Hematopoietic multipotent progenitor cell treated with erythropoietin and hydrocortisone succinate and interleukin-3 and kit ligand, for 4 days (in vitro differentiated cells): Measurements from ENCODE around the gene METTL16.
"Not testable (repeated sequence)": the region's sequence is repeated elsewhere in the genome, so short reads cannot be mapped to it uniquely, and the experiment has no call there.

Experiments used
- DNase-seq: peaks from one replicate; pipeline ENCODE4 v3.0.0-alpha.2; 2015

METTL16 gene

DNA sequence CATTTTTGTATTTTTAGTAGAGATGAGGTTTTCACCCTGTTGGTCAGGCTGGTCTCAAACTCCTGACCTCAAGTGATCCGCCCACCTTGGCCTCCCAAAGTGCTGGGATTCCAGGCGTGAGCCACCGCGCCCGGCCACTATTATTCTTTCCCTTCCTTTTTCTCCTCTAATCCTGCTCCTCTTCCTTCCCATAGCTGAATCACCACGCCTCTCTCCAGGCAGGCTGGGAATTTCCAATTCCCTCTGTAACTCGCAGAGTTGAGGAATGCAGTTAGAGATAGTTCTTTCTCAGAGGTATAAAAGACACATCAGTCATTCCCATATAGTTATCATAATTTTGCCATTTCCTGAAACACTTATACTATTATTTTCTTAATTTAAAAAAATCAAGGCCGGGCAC, 11.2 kb downstream of the METTL16 start:
- no peak for DNase-seq

DNA sequence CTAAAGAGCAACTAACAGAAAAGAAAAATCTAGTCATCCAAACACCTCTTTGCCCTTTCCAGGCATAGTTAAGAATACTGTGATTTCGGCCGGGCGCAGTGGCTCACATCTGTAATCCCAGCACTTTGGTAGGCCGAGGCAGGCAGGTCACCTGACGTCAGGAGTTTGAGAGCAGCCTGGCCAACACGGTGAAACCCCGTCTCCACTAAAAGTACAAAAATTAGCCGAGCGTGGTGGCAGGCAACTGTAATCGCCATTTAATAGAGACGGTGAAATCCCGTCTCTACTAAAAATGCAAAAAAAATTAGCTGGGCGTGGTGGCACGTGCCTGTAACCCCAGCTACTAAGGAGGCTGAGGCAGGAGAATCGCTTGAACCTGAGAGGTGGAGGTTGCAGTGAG, 22.4 kb downstream of the METTL16 start:
- not testable (repeated sequence) for DNase-seq

DNA sequence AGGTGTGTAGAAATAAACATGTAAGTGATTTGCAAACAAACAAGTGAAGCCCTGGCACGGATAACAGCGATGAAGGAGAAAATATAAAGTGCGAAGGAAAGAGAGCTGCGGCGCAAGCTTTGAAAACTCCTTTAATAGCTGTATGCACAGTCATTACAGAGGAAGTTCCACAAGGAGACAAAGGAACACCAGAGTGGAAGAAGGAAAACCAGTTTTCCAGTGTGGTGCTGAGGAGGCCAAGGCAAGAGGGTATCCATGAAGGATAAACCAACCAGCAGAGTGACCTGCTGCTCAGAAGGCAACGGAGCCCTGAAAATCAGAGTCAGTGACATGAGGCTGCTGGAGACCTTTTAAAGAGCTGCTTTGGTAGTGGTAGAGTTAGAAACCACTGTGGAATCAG, 24.4 kb downstream of the METTL16 start:
- DNase-seq, result no peak

DNA sequence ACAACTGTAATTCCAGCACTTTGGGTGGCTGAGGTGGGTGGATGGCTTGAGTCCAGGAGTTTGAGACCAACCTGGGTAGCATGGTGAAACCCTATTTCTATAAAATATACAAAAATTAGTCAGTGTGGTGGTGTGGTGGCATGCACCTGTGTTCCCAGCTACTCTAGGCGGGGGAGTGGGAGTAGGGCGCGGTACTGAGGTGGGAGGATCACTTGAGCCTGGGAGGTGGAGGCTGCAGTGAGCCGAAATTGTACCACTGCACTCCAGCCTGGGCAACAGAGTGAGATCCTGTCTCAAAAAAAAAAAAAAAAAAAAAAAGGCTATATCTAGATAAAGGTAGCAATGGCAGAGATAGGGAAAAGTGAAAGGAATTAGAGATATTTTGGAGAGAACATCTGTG, 25.0 kb downstream of the METTL16 start:
- not testable (repeated sequence) for DNase-seq

DNA sequence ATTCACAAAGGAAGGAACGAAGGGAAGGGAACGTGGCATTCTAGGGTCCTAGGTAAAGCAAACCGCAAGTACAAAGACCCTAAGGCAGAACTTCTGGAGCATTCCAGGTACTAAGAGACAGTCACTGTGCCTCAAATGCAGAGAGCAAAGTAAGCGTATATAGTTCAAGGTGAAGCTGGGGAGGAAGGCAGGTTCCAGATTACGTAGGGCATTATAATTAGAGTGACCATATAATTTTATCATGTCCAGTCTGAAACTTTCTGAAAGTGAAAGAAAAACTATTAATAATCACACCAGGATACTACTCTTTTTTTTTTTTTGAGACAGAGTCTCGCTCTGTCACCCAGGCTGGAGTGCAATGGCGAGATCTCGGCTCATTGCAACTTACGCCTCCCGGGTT, 25.7 kb downstream of the METTL16 start:
- no peak for DNase-seq

DNA sequence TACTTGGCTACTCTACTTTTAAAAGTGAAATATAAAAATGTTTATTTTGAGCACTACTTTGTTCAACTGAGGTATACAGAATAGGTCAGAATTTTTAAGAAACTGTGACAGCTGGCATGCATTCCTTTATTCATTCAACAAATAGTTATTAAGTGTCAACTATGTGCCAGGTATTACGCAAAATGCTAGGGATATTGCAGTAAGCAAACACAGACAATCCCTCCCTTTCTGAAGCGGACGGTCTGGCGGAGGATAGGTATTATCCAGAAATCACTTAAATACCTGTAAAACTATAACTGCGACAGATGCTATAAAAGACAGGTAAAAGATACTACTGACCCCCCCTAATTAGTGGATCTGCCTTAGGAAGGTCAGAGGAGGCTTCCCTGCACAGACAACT, 26.1 kb downstream of the METTL16 start:
- no peak for DNase-seq

DNA sequence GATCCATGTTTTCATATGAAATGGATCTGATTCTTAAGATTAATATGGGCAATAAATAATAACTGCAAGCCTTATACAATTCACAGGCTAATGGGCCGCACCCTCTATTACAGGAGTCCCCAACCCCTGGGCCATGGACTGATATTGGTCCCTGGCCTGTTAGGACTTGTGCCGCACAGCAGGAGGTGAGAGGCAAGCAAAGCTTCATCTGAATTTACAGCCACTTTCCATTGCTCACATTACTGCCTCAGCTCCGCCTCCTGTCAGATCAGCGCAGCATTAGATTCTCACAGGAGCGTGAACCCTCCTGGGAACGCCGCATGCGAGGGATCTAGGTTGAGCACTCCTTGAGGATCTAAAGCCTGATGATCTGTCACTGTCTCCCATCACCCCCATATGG, 26.8 kb downstream of the METTL16 start:
- DNase-seq, result no peak

DNA sequence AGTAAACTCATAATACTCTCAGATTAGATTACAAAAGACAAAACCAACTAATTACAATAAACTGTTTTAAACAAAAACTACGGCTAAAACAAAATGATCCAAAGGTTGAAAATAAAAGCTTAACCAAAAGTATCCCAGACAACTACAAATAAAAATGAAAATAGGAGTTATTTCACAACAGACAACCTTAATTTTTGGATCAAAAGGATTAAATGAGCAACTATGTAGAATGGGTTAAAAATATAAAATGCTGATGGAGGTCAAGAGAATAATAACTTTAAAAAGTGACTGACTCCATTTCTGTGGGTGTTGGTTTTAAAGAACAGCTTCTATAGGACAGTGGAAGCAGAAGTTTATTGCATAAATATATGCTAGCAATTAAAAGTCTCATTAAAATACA, 28.6 kb downstream of the METTL16 start:
- no peak for DNase-seq

DNA sequence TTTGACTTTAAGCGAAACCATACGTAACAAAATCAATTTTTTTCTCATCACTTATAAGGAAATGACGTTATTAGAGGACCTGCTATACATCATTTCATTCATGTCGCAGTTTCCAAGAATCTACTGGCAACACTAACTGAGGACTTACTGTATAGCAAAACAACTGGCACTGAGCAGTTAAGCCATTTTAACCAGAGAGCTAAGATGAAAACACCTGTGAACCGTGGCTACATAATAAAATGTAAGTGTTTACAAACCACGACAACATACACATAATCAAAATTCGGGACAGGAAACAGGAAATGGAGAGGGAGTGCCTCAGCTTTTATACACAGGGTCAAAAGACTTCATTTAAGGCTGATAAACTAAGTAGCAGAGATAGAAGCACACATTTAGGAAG, 29.5 kb downstream of the METTL16 start:
- DNase-seq, result no peak

DNA sequence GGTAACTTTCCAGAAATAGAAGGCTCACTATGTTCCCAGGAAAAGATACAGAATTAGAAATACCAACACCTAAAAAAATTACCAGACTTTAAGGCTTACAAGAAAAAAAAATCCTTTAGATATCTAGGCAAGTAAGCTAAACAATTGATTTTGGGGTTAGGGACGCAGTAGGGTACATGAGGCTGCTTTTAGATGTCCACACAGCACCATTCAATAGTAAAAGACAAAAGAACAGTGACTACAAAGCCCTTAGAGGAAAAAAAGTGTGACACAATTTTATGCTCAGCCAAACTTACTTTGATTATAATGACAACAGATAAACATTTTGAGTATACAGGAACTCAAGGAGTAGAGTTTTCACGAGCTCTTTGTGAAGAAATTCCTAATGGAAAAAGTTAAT, 29.9 kb downstream of the METTL16 start:
- DNase-seq, result no peak

DNA sequence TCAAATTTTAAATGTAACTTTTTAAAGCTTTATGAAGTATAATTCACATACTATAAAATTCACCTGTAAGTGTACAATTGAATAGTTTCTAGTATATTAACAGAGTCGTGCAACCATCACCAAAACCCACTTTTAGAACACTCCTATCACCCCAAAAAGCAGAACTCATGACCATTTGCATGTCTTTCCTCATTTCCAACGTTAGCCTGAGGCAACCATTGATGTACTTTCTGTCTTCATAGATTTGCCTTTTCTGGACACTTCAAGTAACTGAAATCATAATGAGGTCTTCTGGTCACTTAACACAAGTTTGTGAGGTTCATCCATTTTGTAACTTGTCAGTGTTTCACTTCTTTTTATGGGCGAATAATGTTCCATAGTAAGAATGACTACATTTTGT, 33.2 kb downstream of the METTL16 start:
- DNase-seq, result peak; percentile 12

DNA sequence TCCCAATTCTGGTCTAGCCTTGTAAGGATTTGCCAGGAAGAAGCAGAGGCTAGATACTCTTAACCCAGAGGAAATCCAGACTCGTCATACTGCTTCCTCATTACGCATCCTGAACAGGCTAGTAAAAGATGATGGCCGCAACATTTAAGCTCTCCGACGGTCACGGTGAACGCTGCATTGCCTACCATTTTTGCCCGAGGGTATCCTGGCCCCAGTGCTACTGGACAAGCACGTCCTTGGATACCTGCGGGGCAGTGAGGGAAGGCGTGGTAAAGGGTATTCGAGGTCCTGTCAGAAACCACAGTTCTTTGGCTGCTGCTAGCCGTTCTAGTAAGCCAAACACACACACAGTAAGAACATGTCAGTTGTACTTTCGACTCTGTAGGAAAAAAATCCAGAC, 36.6 kb downstream of the METTL16 start:
- no peak for DNase-seq

DNA sequence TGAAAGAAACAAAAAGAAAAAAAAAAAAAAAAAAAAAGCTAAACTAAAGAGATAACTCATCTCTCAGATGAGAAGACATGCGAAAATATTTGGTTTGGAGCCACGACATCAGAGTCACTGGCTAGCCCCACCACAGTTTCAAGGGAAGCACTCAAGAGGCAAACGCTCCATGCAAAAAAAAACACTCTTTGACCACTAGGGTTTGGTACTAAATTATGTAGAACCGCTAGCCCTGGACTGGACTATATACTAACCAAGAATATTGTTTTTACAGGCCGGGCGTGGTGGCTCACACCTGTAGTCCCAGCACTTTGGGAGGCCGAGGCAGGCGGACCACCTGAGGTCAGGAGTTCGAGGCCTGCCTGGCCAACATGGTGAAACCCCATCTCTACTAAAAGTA, 37.3 kb downstream of the METTL16 start:
- DNase-seq, result no peak

DNA sequence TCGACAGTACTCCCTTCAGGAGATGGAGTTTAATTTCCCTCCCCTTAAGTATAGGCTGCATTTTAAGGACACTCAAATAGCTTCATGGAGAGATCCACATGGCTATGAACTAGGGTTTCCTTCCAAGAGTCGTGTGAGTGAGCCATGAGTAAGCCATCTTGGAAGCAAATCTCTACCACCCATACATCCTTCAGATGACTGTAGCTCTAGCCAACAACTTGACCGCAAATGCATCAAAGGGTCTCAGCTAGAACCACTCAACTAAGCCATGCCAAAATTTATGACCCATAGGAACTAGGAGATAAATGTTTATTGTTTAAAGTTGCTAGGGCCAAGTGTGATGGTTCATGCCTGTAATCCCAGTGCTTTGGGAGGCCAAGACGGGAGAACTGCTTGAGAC, 43.4 kb downstream of the METTL16 start:
- no peak for DNase-seq

DNA sequence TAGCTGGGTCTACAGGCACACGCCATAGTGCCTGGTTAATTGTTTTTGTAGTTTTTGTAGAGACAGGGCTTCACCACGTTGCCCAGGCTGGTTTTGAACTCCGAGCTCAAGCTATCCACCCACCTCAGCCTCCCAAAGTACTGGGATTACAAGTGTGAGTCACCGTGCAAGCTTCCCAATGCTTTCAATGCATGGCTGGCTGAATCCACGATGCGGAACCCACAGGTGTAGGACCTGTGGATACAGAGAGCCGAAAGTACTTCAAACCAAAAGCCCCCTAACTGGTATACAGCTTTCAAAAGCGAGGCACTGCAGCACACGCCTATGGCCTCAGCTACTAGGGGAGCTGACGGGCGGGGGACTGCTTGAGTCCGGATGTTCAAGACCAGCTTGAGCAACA, 44.8 kb downstream of the METTL16 start:
- DNase-seq, result no peak

DNA sequence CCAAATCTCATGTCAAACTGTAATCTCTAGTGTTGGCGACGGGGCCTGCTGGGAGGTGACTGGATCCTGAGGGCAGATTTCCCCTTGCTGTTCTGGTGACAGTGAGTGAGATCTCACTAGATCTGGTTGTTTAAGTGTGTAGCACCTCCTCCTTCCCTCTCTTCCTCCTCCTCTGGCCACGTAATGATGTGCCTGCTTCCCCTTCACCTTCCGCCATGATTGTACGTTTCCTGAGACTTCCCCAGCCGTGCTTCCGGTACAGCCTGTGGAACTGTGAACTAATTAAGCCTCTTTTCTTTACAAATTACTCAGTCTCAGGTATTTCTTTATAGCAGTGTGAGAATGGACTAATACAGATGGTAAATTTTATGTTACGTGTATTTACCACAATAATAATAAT, 49.2 kb downstream of the METTL16 start:
- DNase-seq, result no peak

DNA sequence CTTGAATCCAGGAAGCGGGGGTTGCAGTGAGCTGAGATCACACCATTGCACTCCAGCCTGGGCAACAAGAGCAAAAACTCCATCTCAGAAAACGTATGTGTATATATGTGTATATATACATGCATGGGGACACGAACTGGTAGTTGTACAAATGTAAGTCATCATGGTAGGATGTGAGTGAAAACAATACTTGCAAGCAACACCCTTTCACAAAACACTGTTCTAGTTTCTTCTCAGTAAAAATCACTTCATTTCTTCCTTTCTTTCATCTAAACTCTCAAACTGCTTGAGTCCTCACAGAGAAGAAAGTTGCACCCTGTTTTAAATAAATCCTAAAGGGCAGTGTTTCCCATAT, 51.8 kb downstream of the METTL16 start:
- no peak for DNase-seq

DNA sequence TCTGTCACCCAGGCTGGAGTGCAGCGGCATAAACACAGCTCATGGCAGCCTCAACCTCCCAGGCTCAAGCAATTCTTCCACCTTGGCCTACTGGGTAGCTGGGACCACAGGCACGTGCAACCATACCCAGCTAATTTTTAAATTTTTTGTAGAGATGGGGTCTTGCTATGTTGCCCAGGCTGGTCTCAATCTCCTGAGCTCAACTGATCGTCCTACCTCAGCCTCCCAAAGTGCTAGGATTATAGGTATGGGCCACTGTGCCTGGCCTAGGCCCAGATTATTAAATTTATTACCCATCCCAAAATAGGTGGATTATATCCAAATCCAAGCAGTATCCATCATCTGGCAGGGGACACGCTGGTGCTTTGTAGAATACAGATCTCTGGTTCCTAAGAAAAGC, 53.8 kb downstream of the METTL16 start:
- DNase-seq, result no peak

DNA sequence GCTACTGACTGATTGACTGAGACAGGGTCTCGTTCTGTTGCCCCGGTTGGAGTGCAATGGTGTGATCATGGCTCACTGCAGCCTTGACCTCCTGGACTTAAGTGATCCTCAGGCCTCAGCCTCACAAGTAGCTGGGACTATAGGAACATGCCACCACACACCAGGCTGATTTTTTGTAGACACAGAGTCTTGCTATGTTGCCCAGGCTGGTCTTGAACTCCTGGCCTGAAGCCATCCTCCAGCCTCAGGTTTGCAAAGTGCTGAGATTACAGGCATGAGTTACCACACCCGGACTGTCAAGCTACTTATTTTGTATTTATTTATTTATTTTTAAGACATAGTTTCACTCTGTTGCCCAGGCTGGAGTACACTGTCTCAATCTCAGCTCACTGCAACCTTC, 55.2 kb downstream of the METTL16 start:
- no peak for DNase-seq

DNA sequence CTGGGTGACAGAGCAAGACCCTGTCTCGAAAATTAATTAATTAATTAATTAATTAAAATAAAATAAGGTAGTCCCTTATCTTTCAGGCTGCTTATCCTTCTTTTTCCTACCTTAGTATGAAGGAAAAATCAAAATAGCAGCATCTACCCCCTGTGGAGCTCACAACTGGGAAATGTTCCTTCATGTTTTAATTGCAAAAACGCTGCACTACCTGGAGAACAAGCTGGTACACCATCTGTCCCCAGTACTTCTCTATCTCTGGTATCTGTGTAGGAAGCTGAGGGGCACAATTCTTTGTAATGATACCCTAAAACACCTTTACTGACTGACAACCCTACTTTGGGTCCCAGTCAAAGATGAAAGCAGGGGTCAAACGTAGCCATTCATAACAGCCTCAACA, 55.7 kb downstream of the METTL16 start:
- no peak for DNase-seq

DNA sequence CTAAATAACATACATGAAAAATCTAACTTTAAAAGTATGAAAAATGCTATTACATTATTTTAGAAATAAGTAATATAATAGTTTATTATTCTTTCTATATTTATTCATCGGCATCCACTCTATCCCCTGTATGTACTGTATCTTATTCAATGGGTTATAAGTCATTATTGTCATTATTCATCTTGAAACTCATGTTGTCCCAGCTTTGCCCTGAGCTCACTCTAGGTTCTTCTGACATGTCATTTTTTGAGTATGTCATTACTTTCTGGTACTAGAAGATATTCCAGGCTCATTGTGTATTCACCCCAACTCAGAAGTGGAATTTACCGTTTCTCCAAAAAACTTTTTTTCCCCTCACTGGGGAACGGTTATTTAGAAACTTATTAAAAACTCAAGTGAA, 57.8 kb downstream of the METTL16 start:
- DNase-seq, result no peak

DNA sequence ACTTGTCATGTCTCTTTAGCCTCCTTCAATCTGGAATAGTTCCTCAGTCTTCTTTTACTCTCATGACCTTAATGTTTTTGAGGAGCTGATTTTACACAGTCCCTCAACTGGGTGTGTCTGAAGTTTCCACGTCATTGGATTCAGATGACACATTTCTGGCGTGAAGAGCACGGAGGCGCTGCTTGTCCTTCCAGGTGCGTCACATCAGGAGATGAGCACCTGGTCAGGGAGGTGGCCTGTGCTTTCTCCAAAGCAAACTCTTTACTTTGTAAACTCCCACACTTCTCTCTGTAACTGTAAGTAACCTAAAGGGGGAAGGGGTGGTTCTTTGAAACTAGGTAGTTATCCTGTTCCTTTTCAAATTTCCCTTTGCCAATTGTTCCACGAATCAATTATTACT, 58.4 kb downstream of the METTL16 start:
- DNase-seq, result no peak

DNA sequence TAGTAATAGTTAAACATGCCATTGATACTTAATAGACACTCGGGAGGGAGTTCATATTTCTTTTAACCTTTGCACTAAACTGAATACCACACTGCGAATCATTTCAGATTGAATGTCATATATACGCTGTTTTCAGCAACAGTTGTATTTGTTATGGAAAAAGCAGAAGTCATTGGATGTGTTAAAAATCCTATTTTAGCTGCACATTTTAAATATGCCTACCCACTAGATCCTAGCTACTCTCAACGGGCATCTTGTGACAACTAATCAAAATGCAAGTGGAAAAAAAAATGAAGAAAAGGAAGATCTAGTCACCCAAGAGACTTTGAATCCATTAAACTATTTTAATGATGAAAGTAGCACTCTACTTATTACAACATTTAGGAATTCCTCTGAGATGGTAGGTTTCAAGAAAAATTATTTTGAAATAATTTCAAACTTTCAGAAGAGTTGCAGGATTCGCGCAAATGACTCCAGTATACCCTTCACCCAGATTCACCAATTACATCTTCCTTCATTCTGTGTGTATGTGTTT, 59.4 kb downstream of the METTL16 start:
- DNase-seq, result no peak

DNA sequence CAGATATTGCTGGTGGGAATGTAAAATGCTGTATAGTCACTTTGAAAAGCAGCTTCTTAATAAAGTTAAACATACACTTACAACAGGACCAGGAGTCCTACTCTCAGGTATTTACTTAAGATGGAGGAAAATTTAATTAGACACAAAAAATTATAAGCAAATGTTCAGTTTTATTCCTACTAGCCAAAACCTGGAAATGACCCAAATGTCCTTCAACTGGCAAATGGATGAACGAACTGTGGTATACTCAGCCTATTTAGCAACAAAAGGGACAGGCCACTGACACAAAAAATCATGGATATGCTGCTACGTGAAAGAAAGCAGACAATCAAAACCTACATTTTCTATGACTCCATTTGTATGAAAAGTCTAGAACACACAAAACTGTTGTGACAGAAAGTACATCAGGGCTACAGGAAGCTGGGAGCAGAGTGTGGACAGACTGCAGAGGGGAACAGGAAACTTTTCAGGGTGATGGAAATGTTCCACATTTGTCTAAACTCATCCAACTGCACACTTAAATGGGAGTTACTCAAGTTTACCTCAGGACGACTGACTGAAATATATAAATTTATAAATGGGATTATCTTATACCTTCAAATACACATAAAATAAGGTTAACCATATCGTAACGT, 61.6 kb downstream of the METTL16 start:
- no peak for DNase-seq

DNA sequence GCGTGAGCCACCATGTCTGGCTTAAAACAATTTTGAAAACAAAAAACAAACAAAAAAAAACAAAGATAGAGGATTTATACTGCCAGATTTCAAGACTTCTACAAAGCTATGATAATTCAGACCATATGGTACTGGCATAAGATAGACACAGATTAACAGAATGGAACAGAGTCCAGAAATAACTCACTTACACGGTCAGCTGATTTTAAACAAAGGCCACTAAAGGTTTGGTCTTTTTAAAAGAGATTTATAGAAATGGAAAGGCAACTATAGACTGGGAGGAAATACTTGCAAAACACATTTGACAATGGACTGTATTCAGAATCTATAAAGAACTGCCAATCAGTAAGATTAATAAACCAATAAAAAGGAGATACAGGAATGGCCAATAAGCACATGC, 62.2 kb downstream of the METTL16 start:
- DNase-seq, result no peak

DNA sequence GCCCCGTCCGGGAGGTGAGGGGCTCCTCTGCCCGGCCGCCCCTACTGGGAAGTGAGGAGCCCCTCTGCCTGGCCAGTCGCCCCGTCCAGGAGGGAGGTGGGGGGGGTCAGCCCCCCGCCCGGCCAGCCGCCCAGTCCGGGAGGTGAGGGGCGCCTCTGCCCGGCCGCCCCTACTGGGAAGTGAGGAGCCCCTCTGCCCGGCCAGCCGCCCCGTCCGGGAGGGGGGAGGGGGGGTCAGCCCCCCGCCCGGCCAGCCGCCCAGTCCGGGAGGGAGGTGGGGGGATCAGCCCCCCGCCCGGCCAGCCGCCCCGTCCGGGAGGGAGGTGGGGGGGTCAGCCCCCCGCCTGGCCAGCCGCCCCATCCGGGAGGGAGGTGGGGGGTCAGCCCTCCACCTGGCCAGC, 64.2 kb downstream of the METTL16 start:
- not testable (repeated sequence) for DNase-seq
